Naive B cell (primary cell): ENCODE results near the gene RFNG. TPM values are rescaled to one million over a fixed set of nuclear protein-coding genes. Genes with fewer than 3 reads are reported as not detected.

ENCODE experiments used
- ATAC-seq, 2 donors: fragments of 150-1000 bp; cut with Tn5 transposase; 2 replicates each; pipeline ENCODE4 v1.10.0; 2021; ENCODE audit warnings: low read depth in 2 of 2, mild to moderate bottlenecking in 2 of 2, moderate library complexity in 2 of 2
- DNase-seq: peaks from one replicate; pipeline ENCODE4 v3.0.0; 2022
- H3K27ac Mint-ChIP-seq, 6 donors: one replicate each; pipeline ENCODE4 v1.8.0; 2020 to 2022; ENCODE audit warnings: mild to moderate bottlenecking in 6 of 6, mixed read lengths in 6 of 6, moderate library complexity in 5 of 6, inconsistent platforms in 2 of 6
- H3K27me3 Mint-ChIP-seq, 3 donors: one replicate each; pipeline ENCODE4 v1.8.0; 2021 to 2022; ENCODE audit warnings: mixed read lengths in 3 of 3, mild to moderate bottlenecking in 1 of 3
- H3K36me3 Mint-ChIP-seq, 2 donors: one replicate each; pipeline ENCODE4 v1.8.0; 2020 to 2022; ENCODE audit warnings: mixed read lengths in 2 of 2, inconsistent platforms in 1 of 2, mild to moderate bottlenecking in 1 of 2
- H3K4me1 Mint-ChIP-seq, 3 donors: one replicate each; pipeline ENCODE4 v1.8.0; 2020 to 2022; ENCODE audit warnings: mixed read lengths in 3 of 3, inconsistent platforms in 1 of 3, mild to moderate bottlenecking in 1 of 3, moderate library complexity in 1 of 3
- H3K4me3 Mint-ChIP-seq, 8 donors: one replicate each; pipeline ENCODE4 v1.8.0; 2020 to 2022; ENCODE audit warnings: mild to moderate bottlenecking in 8 of 8, mixed read lengths in 8 of 8, moderate library complexity in 8 of 8, inconsistent platforms in 2 of 8
- H3K9me3 Mint-ChIP-seq, 7 donors: one replicate each; pipeline ENCODE4 v1.8.0; 2020 to 2022; ENCODE audit warnings: mixed read lengths in 7 of 7, mild to moderate bottlenecking in 5 of 7, inconsistent platforms in 2 of 7, moderate library complexity in 1 of 7
- polyA plus RNA-seq, 6 donors: library from polyadenylated mRNA; unstranded; fragments of 300-500 nt; fragmentation: Illumina TruSeq; gene quantifications; one replicate each; pipeline ENCODE4 v1.2.3, GENCODE V29; 2021; ENCODE audit warnings: low read depth in 6 of 6

Gene RFNG
- polyA plus RNA-seq, 6 donors from 2014 or later = 2.6 to 7.6 (median 4.8) TPM

DNA sequence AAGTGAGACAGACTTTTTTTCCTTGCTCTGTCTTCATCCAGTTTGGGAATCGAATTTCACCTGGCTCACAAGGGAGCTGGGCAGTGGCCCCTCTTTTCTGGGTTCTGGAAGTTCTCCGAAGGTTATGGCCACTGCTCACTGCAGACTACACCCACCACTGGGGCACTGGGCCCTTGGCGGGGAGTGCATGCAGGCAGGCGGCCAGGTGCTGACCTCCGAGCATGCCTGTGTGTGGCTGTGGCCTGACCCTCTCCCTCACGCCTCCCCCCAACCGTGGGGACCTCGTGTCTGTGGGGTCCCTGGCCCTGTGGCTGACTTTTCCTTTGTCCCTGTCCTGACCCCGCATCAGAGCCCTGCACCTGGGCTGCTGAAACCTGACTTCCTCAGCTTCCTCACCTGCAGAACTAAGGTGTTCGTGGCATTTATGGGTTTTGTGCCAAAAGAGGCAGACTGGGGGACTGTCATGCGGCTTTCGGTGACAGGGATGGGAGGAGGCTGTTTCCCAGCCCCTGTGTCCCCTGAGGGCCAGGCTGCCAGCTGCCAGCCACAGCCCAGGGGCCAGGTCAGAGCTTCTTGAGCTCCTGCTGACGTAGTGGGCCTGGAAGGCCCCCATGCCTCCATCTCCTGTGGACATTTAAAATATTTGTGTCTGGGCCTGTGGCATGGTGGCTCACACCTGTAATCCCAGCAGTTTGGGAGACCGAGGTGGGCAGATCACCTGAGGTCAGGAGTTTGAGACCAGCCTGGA, 52.7 kb downstream of the RFNG start:
- H3K9me3 Mint-ChIP-seq = no peaks in the 10 kb centered on the region
- H3K36me3 Mint-ChIP-seq = no peaks in the 10 kb centered on the region
- no peak overlapping the region for H3K4me3 Mint-ChIP-seq
- peaks cover 0 to 6% (median 0%) of the 10 kb centered on the region in 3 donors for H3K4me1 Mint-ChIP-seq
- ATAC-seq = no peak
- H3K27ac Mint-ChIP-seq = no peak overlapping the region
- H3K27me3 Mint-ChIP-seq = no peaks in the 10 kb centered on the region
- no peak for DNase-seq

GRCh38 chr17:81998212-81998611, 53.4 kb downstream of the RFNG start:
- H3K9me3 Mint-ChIP-seq = no peaks in the 10 kb centered on the region
- peaks cover 0 to 9% (median 0%) of the 10 kb centered on the region in 3 donors for H3K4me1 Mint-ChIP-seq
- no peak overlapping the region for H3K27ac Mint-ChIP-seq
- DNase-seq (no peak), ATAC-seq (no peak)
- H3K36me3 Mint-ChIP-seq = no peaks in the 10 kb centered on the region
- no peak overlapping the region for H3K4me3 Mint-ChIP-seq
- no peaks in the 10 kb centered on the region for H3K27me3 Mint-ChIP-seq

Other genes with a start within 250 kb of the RFNG start
- gene GCGR, start 247.7 kb downstream of the RFNG start, polyA plus RNA-seq = not detected
- 100 to 1,000 TPM in 1 of 6 donors, 10 to 100 TPM in 5; 66.2 to 114 (median 77.4) TPM for gene MCRIP1, start 218.5 kb downstream of the RFNG start, polyA plus RNA-seq
- under 1 TPM in 2 of 6 donors, not detected in 4; 0.18 to 0.64 TPM for gene PPP1R27, start 216.8 kb downstream of the RFNG start, polyA plus RNA-seq
- gene P4HB, start 191.3 kb downstream of the RFNG start, polyA plus RNA-seq = 100 to 1,000 TPM; 139 to 192 (median 158) TPM
- gene ARHGDIA, start 180.5 kb downstream of the RFNG start, polyA plus RNA-seq = 100 to 1,000 TPM in 1 of 6 donors, 10 to 100 TPM in 5; 42.9 to 116 (median 78.3) TPM
- 10 to 100 TPM; 25.5 to 53.9 (median 41.7) TPM for gene ALYREF, start 160.2 kb downstream of the RFNG start, polyA plus RNA-seq
- 100 to 1,000 TPM; 208 to 260 (median 218) TPM for gene ANAPC11, start 160.1 kb downstream of the RFNG start, polyA plus RNA-seq
- under 1 TPM in 1 of 6 donors, not detected in 5; 0.24 TPM for gene NPB, start 149.6 kb downstream of the RFNG start, polyA plus RNA-seq
- gene PCYT2, start 140.4 kb downstream of the RFNG start, polyA plus RNA-seq = 10 to 100 TPM; 19.0 to 28.4 (median 21.2) TPM
- gene SIRT7, start 133.6 kb downstream of the RFNG start, polyA plus RNA-seq = 10 to 100 TPM; 23.6 to 41.3 (median 30.6) TPM
- 1 to 10 TPM; 3.4 to 6.7 (median 4.7) TPM for gene MAFG, start 124.1 kb downstream of the RFNG start, polyA plus RNA-seq
- 1 to 10 TPM; 1.6 to 4.5 (median 2.2) TPM for gene PYCR1, start 114.5 kb downstream of the RFNG start, polyA plus RNA-seq
- not detected for gene MYADML2, start 104.6 kb downstream of the RFNG start, polyA plus RNA-seq
- gene NOTUM, start 90.6 kb downstream of the RFNG start, polyA plus RNA-seq = not detected
- 10 to 100 TPM; 20.2 to 31.0 (median 25.0) TPM for gene ASPSCR1, start 74.2 kb downstream of the RFNG start, polyA plus RNA-seq
- 10 to 100 TPM; 52.6 to 77.6 (median 58.3) TPM for gene CENPX, start 28.9 kb downstream of the RFNG start, polyA plus RNA-seq
- gene LRRC45, start 28.5 kb downstream of the RFNG start, polyA plus RNA-seq = 1 to 10 TPM; 1.3 to 4.6 (median 2.6) TPM
- not detected for gene RAC3, start 20.1 kb downstream of the RFNG start, polyA plus RNA-seq
- gene DCXR, start 14.1 kb downstream of the RFNG start, polyA plus RNA-seq = 100 to 1,000 TPM in 2 of 6 donors, 10 to 100 TPM in 4; 74.0 to 199 (median 98.1) TPM
- gene GPS1, start 87 bp upstream of the RFNG start, polyA plus RNA-seq = 100 to 1,000 TPM; 103 to 138 (median 109) TPM
- gene DUS1L, start 14.0 kb upstream of the RFNG start, polyA plus RNA-seq = 10 to 100 TPM; 52.4 to 86.5 (median 68.2) TPM
- under 1 TPM in 5 of 6 donors, not detected in 1; 0.05 to 0.75 (median 0.50) TPM for gene FASN, start 46.4 kb upstream of the RFNG start, polyA plus RNA-seq
- 10 to 100 TPM; 15.9 to 31.8 (median 26.5) TPM for gene CCDC57, start 161.0 kb upstream of the RFNG start, polyA plus RNA-seq
- 1 to 10 TPM; 1.9 to 3.6 (median 1.9) TPM for gene SLC16A3, start 177.2 kb upstream of the RFNG start, polyA plus RNA-seq
- 10 to 100 TPM; 27.7 to 78.6 (median 63.4) TPM for gene CSNK1D, start 221.9 kb upstream of the RFNG start, polyA plus RNA-seq